ENCODE measurements around the gene HRAS.

DNA sequence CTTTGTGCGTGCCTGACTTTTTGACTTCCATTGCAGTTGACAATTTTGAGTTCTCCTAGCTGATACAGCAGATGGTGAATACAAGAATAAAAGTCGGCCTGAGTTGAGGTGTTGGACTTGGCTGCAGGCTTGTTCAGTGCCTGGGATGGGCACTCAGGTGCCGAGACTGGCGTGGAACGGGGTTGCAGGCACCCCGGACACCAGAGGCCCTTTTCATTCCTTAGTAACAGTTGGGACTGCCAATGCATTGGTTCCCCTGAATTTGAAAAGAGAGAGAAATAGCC lies 42.2 kb upstream of the HRAS start:
- TF ChIP-seq, protein P1, sequence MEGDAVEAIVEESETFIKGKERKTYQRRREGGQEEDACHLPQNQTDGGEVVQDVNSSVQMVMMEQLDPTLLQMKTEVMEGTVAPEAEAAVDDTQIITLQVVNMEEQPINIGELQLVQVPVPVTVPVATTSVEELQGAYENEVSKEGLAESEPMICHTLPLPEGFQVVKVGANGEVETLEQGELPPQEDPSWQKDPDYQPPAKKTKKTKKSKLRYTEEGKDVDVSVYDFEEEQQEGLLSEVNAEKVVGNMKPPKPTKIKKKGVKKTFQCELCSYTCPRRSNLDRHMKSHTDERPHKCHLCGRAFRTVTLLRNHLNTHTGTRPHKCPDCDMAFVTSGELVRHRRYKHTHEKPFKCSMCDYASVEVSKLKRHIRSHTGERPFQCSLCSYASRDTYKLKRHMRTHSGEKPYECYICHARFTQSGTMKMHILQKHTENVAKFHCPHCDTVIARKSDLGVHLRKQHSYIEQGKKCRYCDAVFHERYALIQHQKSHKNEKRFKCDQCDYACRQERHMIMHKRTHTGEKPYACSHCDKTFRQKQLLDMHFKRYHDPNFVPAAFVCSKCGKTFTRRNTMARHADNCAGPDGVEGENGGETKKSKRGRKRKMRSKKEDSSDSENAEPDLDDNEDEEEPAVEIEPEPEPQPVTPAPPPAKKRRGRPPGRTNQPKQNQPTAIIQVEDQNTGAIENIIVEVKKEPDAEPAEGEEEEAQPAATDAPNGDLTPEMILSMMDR (IDR thresholded peaks at IDR 0.05): no peak
- no peak for TF ChIP-seq POLR2AphosphoS5 (IDR thresholded peaks at IDR 0.05)
- no peak for TF ChIP-seq POLR2A (IDR thresholded peaks at IDR 0.05)

Measured in gastroesophageal sphincter (tissue), 3 donors.